HCT116 (cell line): Measurements from ENCODE around the gene PRRT2. TPM values are rescaled to one million over a fixed set of nuclear protein-coding genes. Genes with fewer than 3 reads are reported as not detected.

Experiments used
- ATAC-seq: fragments of 200-7000 bp; cut with Tn5 transposase; 2 replicates; pipeline ENCODE4 v1.9.1; 2020; ENCODE audit warnings: mild to moderate bottlenecking, moderate library complexity
- BruUV-seq: library from RNA; stranded (reverse); fragments of 400-500 nt; replicated peaks from 2 replicates; lab custom pipeline; 2021; lab: Mats Ljungman, UMichigan
- CTCF ChIA-PET: fragments of 300-600 bp; sonication (Branson Sonifier 250); formaldehyde crosslinking; loops from one replicate; lab custom pipeline; 2021; ENCODE audit warnings: antibody characterized with exemption; lab: Charles Lee
- POLR2A ChIA-PET: fragments of 300-600, 350-600 bp; sonication (Branson Sonifier 250); formaldehyde crosslinking; loops from one replicate; lab custom pipeline; 2021; ENCODE audit warnings: antibody characterized with exemption; lab: Charles Lee
- RAD21 ChIA-PET, 2 experiments: fragments of 300-600 bp; sonication (Branson Sonifier 250); formaldehyde crosslinking; loops; one replicate each; lab custom pipeline; 2023; ENCODE audit warnings: low total read pairs in 2 of 2; ENCODE audit not compliant: uncharacterized antibody in 2 of 2, unreplicated experiment in 2 of 2, low non-redundant PET in 1 of 2; lab: Charles Lee
- DNase-seq: peaks from one replicate; pipeline ENCODE4 v3.0.0-alpha.2; 2010; ENCODE audit warnings: low read depth, low spot score
- H2AFZ ChIP-seq: fragments of 200-600 bp; shearing (Covaris generic), sonication (generic); 2 replicates; pipeline ENCODE4 v1.6.1; 2017; ENCODE audit warnings: low read depth, mixed run types, mixed read lengths, antibody characterized with exemption, low read length; ENCODE audit not compliant: poor library complexity, severe bottlenecking
- H3K27ac ChIP-seq: 2 replicates; pipeline ENCODE4 v1.5.1; 2012; ENCODE audit warnings: low read depth, low read length
- H3K27me3 ChIP-seq: fragments of 200-600 bp; sonication (generic); 2 replicates; pipeline ENCODE4 v1.6.1; 2016; ENCODE audit warnings: mixed run types, low read length, mixed read lengths; ENCODE audit not compliant: insufficient read depth
- H3K36me3 ChIP-seq, 2 experiments: fragments of 200-500 bp in 1 of 2; fragments of 200-600 bp in 1 of 2; sonication (Bioruptor generic) in 1 of 2; sonication (generic) in 1 of 2; 2 replicates each; pipeline versions ENCODE4 v1.5.1 to v1.6.1; 2014 to 2016; ENCODE audit warnings: low read length in 2 of 2, inconsistent platforms in 1 of 2, mixed read lengths in 1 of 2, mixed run types in 1 of 2; ENCODE audit not compliant: insufficient read depth in 2 of 2, control insufficient read depth in 1 of 2
- H3K4me1 ChIP-seq, 2 experiments: fragments of 200-600 bp in 1 of 2; sonication (generic) in 1 of 2; 2 replicates each; pipeline versions ENCODE4 v1.5.1 to v1.6.1; 2012 to 2017; ENCODE audit warnings: low read length in 2 of 2, inconsistent platforms in 1 of 2, mild to moderate bottlenecking in 1 of 2, mixed read lengths in 1 of 2, mixed run types in 1 of 2, moderate library complexity in 1 of 2; ENCODE audit not compliant: insufficient read depth in 2 of 2, control insufficient read depth in 1 of 2
- H3K4me2 ChIP-seq: fragments of 200-600 bp; sonication (generic); 2 replicates; pipeline ENCODE4 v1.6.1; 2017; ENCODE audit warnings: mixed run types, low read length, mixed read lengths
- H3K4me3 ChIP-seq, 2 experiments: fragments of 200-600 bp in 1 of 2; sonication (generic) in 1 of 2; replicated peaks in 1 of 2; 2 replicates each; pipeline ENCODE4 v1.5.1; 2011 to 2016; ENCODE audit warnings: low read length in 2 of 2, control low read depth in 1 of 2, low read depth in 1 of 2, mild to moderate bottlenecking in 1 of 2, mixed read lengths in 1 of 2, mixed run types in 1 of 2
- H3K79me2 ChIP-seq: fragments of 200-600 bp; sonication (generic); 2 replicates; pipeline ENCODE4 v1.6.1; 2017; ENCODE audit warnings: mild to moderate bottlenecking, mixed run types, low read length, moderate library complexity, mixed read lengths; ENCODE audit not compliant: insufficient read depth
- H3K9ac ChIP-seq: fragments of 200-600 bp; sonication (generic); 2 replicates; pipeline ENCODE4 v1.6.1; 2016; ENCODE audit warnings: low read length, mixed read lengths
- H3K9me2 ChIP-seq: fragments of 200-600 bp; sonication (generic), shearing (Covaris generic); 2 replicates; pipeline ENCODE4 v1.6.1; 2017; ENCODE audit warnings: mixed run types, mild to moderate bottlenecking, moderate library complexity; ENCODE audit not compliant: insufficient read depth
- H3K9me3 ChIP-seq, 2 experiments: fragments of 200-500 bp in 1 of 2; fragments of 200-600 bp in 1 of 2; sonication (Bioruptor generic) in 1 of 2; sonication (generic) in 1 of 2; 2 replicates each; pipeline ENCODE4 v1.6.1; 2014 to 2017; ENCODE audit warnings: low read length in 2 of 2, mixed read lengths in 2 of 2, inconsistent platforms in 1 of 2, low read depth in 1 of 2, mild to moderate bottlenecking in 1 of 2, mixed run types in 1 of 2, moderate library complexity in 1 of 2; ENCODE audit not compliant: control insufficient read depth in 1 of 2, insufficient read depth in 1 of 2
- H4K20me1 ChIP-seq: fragments of 200-600 bp; sonication (generic), shearing (Covaris generic); 2 replicates; pipeline ENCODE4 v1.6.1; 2017; ENCODE audit warnings: mixed run types, mild to moderate bottlenecking, moderate library complexity; ENCODE audit not compliant: insufficient read depth
- CBX3 ChIP-seq: IDR thresholded peaks from 2 replicates; pipeline ENCODE4 v1.6.1; 2012; ENCODE audit warnings: low read depth
- CEBPB ChIP-seq: IDR thresholded peaks from 2 replicates; pipeline ENCODE4 v1.6.1; 2012; ENCODE audit warnings: low read depth
- EGR1 ChIP-seq: IDR thresholded peaks from 2 replicates; pipeline ENCODE4 v1.6.1; 2012; ENCODE audit warnings: low read depth
- ELF1 ChIP-seq: IDR thresholded peaks from 2 replicates; pipeline ENCODE4 v1.6.1; 2012; ENCODE audit warnings: low read depth, borderline replicate concordance
- EZH2phosphoT487 ChIP-seq: fragments of 200-600 bp; IDR thresholded peaks from 2 replicates; pipeline ENCODE4 v1.6.1; 2018; ENCODE audit warnings: antibody characterized with exemption, borderline replicate concordance
- JUND ChIP-seq: IDR thresholded peaks from 2 replicates; pipeline ENCODE4 v1.6.1; 2012
- MAX ChIP-seq: IDR thresholded peaks from 2 replicates; pipeline ENCODE4 v1.6.1; 2012
- POLR2A ChIP-seq: IDR thresholded peaks from 2 replicates; pipeline ENCODE4 v1.7.0; 2011; ENCODE audit warnings: borderline replicate concordance; ENCODE audit not compliant: insufficient read depth, insufficient read length; ENCODE audit errors: extremely low read depth
- RAD21 ChIP-seq: IDR thresholded peaks from 2 replicates; pipeline ENCODE4 v1.6.1; 2012; ENCODE audit warnings: low read depth, mild to moderate bottlenecking
- TCF7L2 ChIP-seq: IDR thresholded peaks from 2 replicates; pipeline ENCODE4 v1.7.0; 2011; ENCODE audit warnings: borderline replicate concordance, inconsistent platforms; ENCODE audit not compliant: insufficient read depth, insufficient read length; ENCODE audit errors: extremely low read depth
- YY1 ChIP-seq: IDR thresholded peaks from 2 replicates; pipeline ENCODE4 v1.6.1; 2011; ENCODE audit warnings: low read length, low read depth, moderate library complexity, mild to moderate bottlenecking; ENCODE audit not compliant: insufficient replicate concordance; ENCODE audit errors: extremely low read depth
- ZFX ChIP-seq: fragments of 450-650 bp; IDR thresholded peaks from 2 replicates; pipeline ENCODE4 v1.6.1; 2017
- ZNF274 ChIP-seq: fragments of 200-500 bp; sonication (Bioruptor generic); IDR thresholded peaks from 2 replicates; pipeline ENCODE4 v1.6.1; 2014; ENCODE audit warnings: mild to moderate bottlenecking, low read depth, low read length, inconsistent platforms
- intact Hi-C: fragments of 100-400 bp; cut with micrococcal nuclease; formaldehyde crosslinking; loops from 2 replicates; pipeline ENCODE4 v1.10.0; 2022
- total RNA-seq: library from RNA; stranded (reverse); gene quantifications from one replicate; pipeline ENCODE4 v1.2.1, GENCODE V29; 2021; ENCODE audit not compliant: unreplicated experiment
- TF ChIP-seq, protein P1 (sequence below): IDR thresholded peaks from 2 replicates; pipeline ENCODE4 v1.6.1; 2011; ENCODE audit warnings: mild to moderate bottlenecking, low read length, moderate library complexity; ENCODE audit not compliant: insufficient replicate concordance; ENCODE audit errors: extremely low read depth

The PRRT2 gene
- total RNA-seq, 1 experiment from 2014 or later = 4.0 TPM

DNA sequence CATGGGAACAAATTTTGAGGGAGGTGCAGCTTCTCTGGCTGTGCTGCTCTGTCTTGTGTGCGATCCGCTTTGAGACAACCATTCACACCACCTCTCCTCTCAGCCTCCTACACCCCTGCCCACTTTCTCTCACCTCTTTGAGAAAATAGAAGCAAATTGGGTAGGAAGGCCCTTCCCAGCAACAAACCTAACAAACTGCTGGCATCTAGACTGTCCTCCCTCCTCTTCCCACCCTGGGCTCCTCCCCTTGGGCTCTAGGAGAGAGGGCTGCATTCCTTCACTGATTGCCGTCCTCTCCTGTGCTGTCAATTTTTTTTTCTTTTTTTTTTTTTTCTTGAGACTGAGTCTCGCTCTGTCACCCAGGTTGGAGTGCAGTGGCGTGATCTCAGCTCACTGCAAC, 37.5 kb downstream of the PRRT2 start:
- H4K20me1 ChIP-seq = no peaks in the 10 kb centered on the region
- H3K4me3 ChIP-seq = no peak overlapping the region
- no peak overlapping the region for H2AFZ ChIP-seq
- H3K9ac ChIP-seq = no peak overlapping the region
- TF ChIP-seq CEBPB = no peak
- no peak for TF ChIP-seq TCF7L2
- TF ChIP-seq MAX = no peak
- no peak for TF ChIP-seq YY1
- TF ChIP-seq ZNF274 = no peak
- no peak for TF ChIP-seq EZH2phosphoT487
- TF ChIP-seq JUND = no peak
- no peak for TF ChIP-seq CBX3
- no peak for TF ChIP-seq POLR2A
- BruUV-seq = no TSS peak
- ChIA-PET CTCF (interaction anchor here (0.6 to 3.7 kb wide), 10 partner anchors 9 to 172 kb away, joined by 3 to 22 read pairs (median 8); partner anchors contain the start of genes CDIPT, MVP and PAGR1), RAD21 (no interaction called here), POLR2A (no interaction called here)
- no peak overlapping the region for H3K4me2 ChIP-seq
- intact Hi-C loops = no loop called here
- H3K27me3 ChIP-seq = no peaks in the 10 kb centered on the region
- H3K9me3 ChIP-seq = no peaks in the 10 kb centered on the region
- H3K27ac ChIP-seq = no peak overlapping the region
- peaks cover 0 to 2% of the 10 kb centered on the region in 2 experiments; a peak in 2 of 4 replicates for H3K36me3 ChIP-seq
- H3K9me2 ChIP-seq = no peaks in the 10 kb centered on the region
- peaks cover 0 to 5% of the 10 kb centered on the region in 2 experiments; a peak in 3 of 4 replicates for H3K4me1 ChIP-seq
- no peaks in the 10 kb centered on the region for H3K79me2 ChIP-seq
- ATAC-seq (no peak), DNase-seq (no peak)

- H3K4me1 ChIP-seq = peaks cover 0 to 5% of the 10 kb centered on the region in 2 experiments; a peak in 3 of 4 replicates
- no peak overlapping the region for H3K27ac ChIP-seq
- POLR2A ChIA-PET = no interaction called here
- H3K4me3 ChIP-seq = no peak overlapping the region
- H4K20me1 ChIP-seq = no peaks in the 10 kb centered on the region
- no TSS peak for BruUV-seq
- H3K9me3 ChIP-seq = no peaks in the 10 kb centered on the region
- H3K9me2 ChIP-seq = no peaks in the 10 kb centered on the region
- no peak overlapping the region for H3K4me2 ChIP-seq
- DNase-seq (no peak), ATAC-seq (no peak)
- CTCF ChIA-PET = no interaction called here
- RAD21 ChIA-PET = interaction anchor here in 1 of 2 experiments (0.6 kb wide), 2 partner anchors 137 to 158 kb away, joined by 3 to 4 read pairs; no protein-coding TSS in a partner anchor
- TF ChIP-seq, protein P1, sequence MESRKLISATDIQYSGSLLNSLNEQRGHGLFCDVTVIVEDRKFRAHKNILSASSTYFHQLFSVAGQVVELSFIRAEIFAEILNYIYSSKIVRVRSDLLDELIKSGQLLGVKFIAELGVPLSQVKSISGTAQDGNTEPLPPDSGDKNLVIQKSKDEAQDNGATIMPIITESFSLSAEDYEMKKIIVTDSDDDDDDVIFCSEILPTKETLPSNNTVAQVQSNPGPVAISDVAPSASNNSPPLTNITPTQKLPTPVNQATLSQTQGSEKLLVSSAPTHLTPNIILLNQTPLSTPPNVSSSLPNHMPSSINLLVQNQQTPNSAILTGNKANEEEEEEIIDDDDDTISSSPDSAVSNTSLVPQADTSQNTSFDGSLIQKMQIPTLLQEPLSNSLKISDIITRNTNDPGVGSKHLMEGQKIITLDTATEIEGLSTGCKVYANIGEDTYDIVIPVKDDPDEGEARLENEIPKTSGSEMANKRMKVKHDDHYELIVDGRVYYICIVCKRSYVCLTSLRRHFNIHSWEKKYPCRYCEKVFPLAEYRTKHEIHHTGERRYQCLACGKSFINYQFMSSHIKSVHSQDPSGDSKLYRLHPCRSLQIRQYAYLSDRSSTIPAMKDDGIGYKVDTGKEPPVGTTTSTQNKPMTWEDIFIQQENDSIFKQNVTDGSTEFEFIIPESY = no peak
- TF ChIP-seq MAX = no peak
- TF ChIP-seq JUND = no peak
- TF ChIP-seq YY1 = no peak
- TF ChIP-seq EGR1 = no peak
- TF ChIP-seq RAD21 = no peak
- TF ChIP-seq EZH2phosphoT487 = no peak
- TF ChIP-seq ZFX = no peak
- TF ChIP-seq ELF1 = no peak
- TF ChIP-seq ZNF274 = no peak
- no peak for TF ChIP-seq TCF7L2
- no peaks in the 10 kb centered on the region for H3K27me3 ChIP-seq
- H3K36me3 ChIP-seq = peaks cover 0 to 2% of the 10 kb centered on the region in 2 experiments; a peak in 1 of 4 replicates
- no peak overlapping the region for H2AFZ ChIP-seq
- H3K9ac ChIP-seq = no peak overlapping the region
- no peaks in the 10 kb centered on the region for H3K79me2 ChIP-seq
- intact Hi-C loops = no loop called here
Measured at GRCh38 chr16:29850998-29851397, 39.0 kb downstream of the PRRT2 start.
